GM23338 (cell line): ENCODE results near the gene RPUSD3. TPM values are rescaled to one million over a fixed set of nuclear protein-coding genes. Genes with fewer than 3 reads are reported as not detected.

Source experiments
- ATAC-seq: fragments of 200-7000 bp; cut with Tn5 transposase; 3 replicates; pipeline ENCODE4 v1.9.1; 2020
- DNase-seq: peaks from one replicate; pipeline ENCODE4 v3.0.0-alpha.2; 2015; ENCODE audit warnings: low spot score
- H2AFZ ChIP-seq: fragments of 200-600 bp; sonication (generic); 2 replicates; pipeline ENCODE4 v1.8.0; 2016; ENCODE audit warnings: antibody characterized with exemption, mild to moderate bottlenecking, moderate library complexity
- H3F3A ChIP-seq: fragments of 200-600 bp; sonication (generic); replicated peaks from 2 replicates; pipeline ENCODE4 v1.8.0; 2017; ENCODE audit warnings: antibody characterized with exemption, mixed run types, low read depth
- H3K27ac ChIP-seq: fragments of 200-600 bp; sonication (generic); 2 replicates; pipeline ENCODE4 v1.6.1; 2016; ENCODE audit warnings: low read depth
- H3K27me3 ChIP-seq: fragments of 200-600 bp; sonication (generic); 2 replicates; pipeline ENCODE4 v1.8.0; 2016; ENCODE audit warnings: mild to moderate bottlenecking, mixed run types, moderate library complexity; ENCODE audit not compliant: insufficient read depth
- H3K36me3 ChIP-seq: fragments of 200-600 bp; sonication (generic); 2 replicates; pipeline ENCODE4 v1.8.0; 2016; ENCODE audit warnings: mild to moderate bottlenecking; ENCODE audit not compliant: insufficient read depth
- H3K4me1 ChIP-seq: fragments of 200-600 bp; sonication (generic); 2 replicates; pipeline ENCODE4 v1.8.0; 2016; ENCODE audit warnings: mild to moderate bottlenecking, moderate library complexity; ENCODE audit not compliant: insufficient read depth
- H3K4me2 ChIP-seq: fragments of 200-600 bp; sonication (generic); 2 replicates; pipeline ENCODE4 v1.7.1; 2017; ENCODE audit warnings: mixed run types
- H3K4me3 ChIP-seq: fragments of 200-600 bp; sonication (generic); 2 replicates; pipeline ENCODE4 v1.6.1; 2016; ENCODE audit warnings: mixed run types
- H3K79me2 ChIP-seq: fragments of 200-600 bp; sonication (generic); replicated peaks from 2 replicates; pipeline ENCODE4 v1.8.0; 2017; ENCODE audit warnings: mild to moderate bottlenecking; ENCODE audit not compliant: insufficient read depth
- H3K9me2 ChIP-seq: fragments of 200-600 bp; sonication (generic); 2 replicates; pipeline ENCODE4 v1.8.0; 2017; ENCODE audit not compliant: insufficient read depth
- H4K20me1 ChIP-seq: fragments of 200-600 bp; sonication (generic); replicated peaks from 2 replicates; pipeline ENCODE4 v1.8.0; 2017; ENCODE audit warnings: mild to moderate bottlenecking; ENCODE audit not compliant: insufficient read depth
- H3K27ac Mint-ChIP-seq: 2 replicates; pipeline ENCODE4 v1.8.0; 2020; ENCODE audit warnings: inconsistent platforms, mild to moderate bottlenecking, moderate library complexity, mixed read lengths
- H3K27me3 Mint-ChIP-seq: 3 replicates; pipeline ENCODE4 v1.8.0; 2022; ENCODE audit warnings: low read depth, mild to moderate bottlenecking, moderate library complexity, mixed read lengths, inconsistent platforms; ENCODE audit not compliant: insufficient read depth, poor library complexity
- H3K36me3 Mint-ChIP-seq: 3 replicates; pipeline ENCODE4 v1.8.0; 2021; ENCODE audit warnings: low read depth, mild to moderate bottlenecking, inconsistent platforms, moderate library complexity, mixed read lengths
- H3K4me1 Mint-ChIP-seq: 3 replicates; pipeline ENCODE4 v1.8.0; 2020; ENCODE audit warnings: mild to moderate bottlenecking, inconsistent platforms, mixed read lengths
- H3K4me3 Mint-ChIP-seq: 3 replicates; pipeline ENCODE4 v1.8.0; 2021; ENCODE audit warnings: moderate library complexity, mild to moderate bottlenecking, inconsistent platforms, mixed read lengths
- H3K9me3 Mint-ChIP-seq: 3 replicates; pipeline ENCODE4 v1.8.0; 2020; ENCODE audit warnings: moderate library complexity, mild to moderate bottlenecking, inconsistent platforms, mixed read lengths
- CREB1 ChIP-seq: fragments of 250-450 bp; sonication (Bioruptor Pico); IDR thresholded peaks from 2 replicates; pipeline ENCODE4 v1.5.0; 2020; ENCODE audit warnings: low read depth, mild to moderate bottlenecking, moderate library complexity
- CTCF ChIP-seq, 2 experiments: fragments of 200-600 bp in 1 of 2; sonication (generic) in 1 of 2; conservative IDR thresholded peaks; 2 replicates each; pipeline versions ENCODE4 v1.5.1 to v1.6.1; 2016 to 2017; ENCODE audit warnings: antibody characterized with exemption in 2 of 2, low read depth in 2 of 2, mild to moderate bottlenecking in 2 of 2, moderate library complexity in 1 of 2
- EZH2 ChIP-seq: fragments of 200-600 bp; sonication (generic); IDR thresholded peaks from one replicate; pipeline ENCODE4 v1.8.0; 2017; ENCODE audit warnings: antibody characterized with exemption, mild to moderate bottlenecking, low read depth; ENCODE audit not compliant: unreplicated experiment
- EZH2phosphoT487 ChIP-seq: fragments of 200-600 bp; sonication (generic); IDR thresholded peaks from one replicate; pipeline ENCODE4 v1.8.1; 2018; ENCODE audit warnings: antibody characterized with exemption; ENCODE audit not compliant: unreplicated experiment
- JUNB ChIP-seq: IDR thresholded peaks from one replicate; pipeline ENCODE4 v1.6.1; 2016; ENCODE audit warnings: antibody characterized with exemption; ENCODE audit not compliant: unreplicated experiment
- NANOG ChIP-seq: IDR thresholded peaks from 2 replicates; pipeline ENCODE4 v1.6.1; 2016; ENCODE audit warnings: antibody characterized with exemption, borderline replicate concordance
- POLR2AphosphoS5 ChIP-seq: IDR thresholded peaks from 2 replicates; pipeline ENCODE4 v1.6.1; 2016; ENCODE audit warnings: antibody characterized with exemption, low read depth
- STAT1 ChIP-seq: IDR thresholded peaks from one replicate; pipeline ENCODE4 v1.6.1; 2016; ENCODE audit warnings: antibody characterized with exemption; ENCODE audit not compliant: unreplicated experiment
- ZNF114 ChIP-seq: fragments of 250-450 bp; sonication (Bioruptor Pico); IDR thresholded peaks from 2 replicates; pipeline ENCODE4 v1.5.0; 2020; ENCODE audit warnings: mild to moderate bottlenecking, moderate library complexity
- ZNF331 ChIP-seq: fragments of 250-450 bp; sonication (Bioruptor Pico); IDR thresholded peaks from 2 replicates; pipeline ENCODE4 v1.5.0; 2020; ENCODE audit warnings: low read depth, mild to moderate bottlenecking, moderate library complexity
- polyA plus RNA-seq: library from polyadenylated mRNA; unstranded; fragments of >200 nt; fragmentation: Nextera tagmentation; extraction: Ambion mirVana; gene quantifications from 2 replicates; pipeline ENCODE4 v1.2.1, GENCODE V29; 2016
- total RNA-seq: library from RNA; depleted of rRNA; stranded (reverse); fragments of >200 nt; shearing (Covaris generic); gene quantifications from 2 replicates; pipeline ENCODE4 v1.2.3, GENCODE V29; 2014
- TF ChIP-seq, protein P1 (sequence below): fragments of 250-450 bp; sonication (Bioruptor Pico); IDR thresholded peaks from 2 replicates; pipeline ENCODE4 v1.5.0; 2020; ENCODE audit warnings: mild to moderate bottlenecking, moderate library complexity
- TF ChIP-seq, protein P2 (sequence below): IDR thresholded peaks from 2 replicates; pipeline ENCODE4 v1.6.1; 2016; ENCODE audit warnings: antibody characterized with exemption

Gene RPUSD3
- total and polyA plus RNA-seq, 2 experiments from 2014 or later, result 64.3 to 73.4 TPM

DNA sequence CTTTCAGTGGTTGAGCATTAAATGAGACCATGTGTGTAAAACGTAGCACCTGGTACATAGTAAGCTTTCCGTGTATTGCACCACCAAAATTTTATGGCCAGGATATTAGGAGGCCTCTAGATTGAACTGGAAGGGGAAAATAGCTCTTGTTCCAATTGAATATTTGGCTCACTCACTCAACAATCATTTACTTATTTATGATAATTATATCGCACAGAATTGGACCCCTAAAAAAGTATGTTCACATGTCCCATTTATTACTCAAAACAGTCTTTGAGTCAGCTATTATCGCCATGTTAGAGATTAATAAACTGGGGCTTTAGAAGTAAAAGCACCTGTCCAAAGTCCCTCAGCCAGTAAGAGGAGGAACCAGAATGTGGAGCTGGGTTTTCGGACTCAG is 38.8 kb downstream of the RPUSD3 start:
- H3K27ac ChIP-seq, result no peak overlapping the region
- no peaks in the 10 kb centered on the region for H3K79me2 ChIP-seq
- H3K27me3 ChIP-seq, result no peaks in the 10 kb centered on the region
- Mint-ChIP-seq H3K4me1 (peaks cover 12% of the 10 kb centered on the region), H3K36me3 (peaks cover 70% of the 10 kb centered on the region), H3K27me3 (peaks cover 5% of the 10 kb centered on the region), H3K27ac (no peak overlapping the region), H3K9me3 (no peaks in the 10 kb centered on the region), H3K4me3 (no peak overlapping the region)
- no peak overlapping the region for H3K4me2 ChIP-seq
- no peak overlapping the region for H3K4me3 ChIP-seq
- H4K20me1 ChIP-seq, result peaks cover 28% of the 10 kb centered on the region
- H3K9me2 ChIP-seq, result no peaks in the 10 kb centered on the region
- H3K4me1 ChIP-seq, result 0 out of 2 replicates have a peak, but pooled peaks cover 7% of the 10 kb centered on the region
- ATAC-seq (no peak), DNase-seq (no peak)
- peaks cover 28% of the 10 kb centered on the region for H3F3A ChIP-seq
- H2AFZ ChIP-seq, result no peak overlapping the region
- H3K36me3 ChIP-seq, result peaks cover 48% of the 10 kb centered on the region
- no peak for TF ChIP-seq JUNB
- no peak for TF ChIP-seq EZH2
- no peak for TF ChIP-seq NANOG

GRCh38 chr3:9803494-9803893 is 40.3 kb downstream of the RPUSD3 start:
- Histone ChIP-seq H3K79me2 (no peaks in the 10 kb centered on the region), H3K27ac (no peak overlapping the region), H3K9me2 (no peaks in the 10 kb centered on the region), H3K4me1 (no peaks in the 10 kb centered on the region), H2AFZ (no peak overlapping the region), H3K4me3 (no peak overlapping the region), H3K4me2 (no peak overlapping the region), H3K36me3 (peaks cover 64% of the 10 kb centered on the region), H3K27me3 (no peaks in the 10 kb centered on the region), H4K20me1 (peaks cover 29% of the 10 kb centered on the region), H3F3A (peaks cover 16% of the 10 kb centered on the region; the same call in 1 of the 2 replicates)
- DNase-seq, result no peak
- no peaks in the 10 kb centered on the region for H3K9me3 Mint-ChIP-seq
- no peak overlapping the region for H3K4me3 Mint-ChIP-seq
- ATAC-seq, result no peak
- peaks cover 5% of the 10 kb centered on the region for H3K27me3 Mint-ChIP-seq
- peaks cover 82% of the 10 kb centered on the region for H3K36me3 Mint-ChIP-seq
- peaks cover 2% of the 10 kb centered on the region; the same call in 1 of the 3 replicates for H3K4me1 Mint-ChIP-seq
- H3K27ac Mint-ChIP-seq, result no peak overlapping the region
- no peak for TF ChIP-seq NANOG
- no peak for TF ChIP-seq CREB1 (CRISPR knock-in tag)
- TF ChIP-seq EZH2, result no peak
- no peak for TF ChIP-seq CTCF (conservative IDR thresholded peaks at IDR 0.05; ENCODE audit: low read depth in 2 of 2)
- TF ChIP-seq STAT1, result no peak
- TF ChIP-seq JUNB, result no peak
- no peak for TF ChIP-seq ZNF331 (CRISPR knock-in tag)
- TF ChIP-seq, protein P1, sequence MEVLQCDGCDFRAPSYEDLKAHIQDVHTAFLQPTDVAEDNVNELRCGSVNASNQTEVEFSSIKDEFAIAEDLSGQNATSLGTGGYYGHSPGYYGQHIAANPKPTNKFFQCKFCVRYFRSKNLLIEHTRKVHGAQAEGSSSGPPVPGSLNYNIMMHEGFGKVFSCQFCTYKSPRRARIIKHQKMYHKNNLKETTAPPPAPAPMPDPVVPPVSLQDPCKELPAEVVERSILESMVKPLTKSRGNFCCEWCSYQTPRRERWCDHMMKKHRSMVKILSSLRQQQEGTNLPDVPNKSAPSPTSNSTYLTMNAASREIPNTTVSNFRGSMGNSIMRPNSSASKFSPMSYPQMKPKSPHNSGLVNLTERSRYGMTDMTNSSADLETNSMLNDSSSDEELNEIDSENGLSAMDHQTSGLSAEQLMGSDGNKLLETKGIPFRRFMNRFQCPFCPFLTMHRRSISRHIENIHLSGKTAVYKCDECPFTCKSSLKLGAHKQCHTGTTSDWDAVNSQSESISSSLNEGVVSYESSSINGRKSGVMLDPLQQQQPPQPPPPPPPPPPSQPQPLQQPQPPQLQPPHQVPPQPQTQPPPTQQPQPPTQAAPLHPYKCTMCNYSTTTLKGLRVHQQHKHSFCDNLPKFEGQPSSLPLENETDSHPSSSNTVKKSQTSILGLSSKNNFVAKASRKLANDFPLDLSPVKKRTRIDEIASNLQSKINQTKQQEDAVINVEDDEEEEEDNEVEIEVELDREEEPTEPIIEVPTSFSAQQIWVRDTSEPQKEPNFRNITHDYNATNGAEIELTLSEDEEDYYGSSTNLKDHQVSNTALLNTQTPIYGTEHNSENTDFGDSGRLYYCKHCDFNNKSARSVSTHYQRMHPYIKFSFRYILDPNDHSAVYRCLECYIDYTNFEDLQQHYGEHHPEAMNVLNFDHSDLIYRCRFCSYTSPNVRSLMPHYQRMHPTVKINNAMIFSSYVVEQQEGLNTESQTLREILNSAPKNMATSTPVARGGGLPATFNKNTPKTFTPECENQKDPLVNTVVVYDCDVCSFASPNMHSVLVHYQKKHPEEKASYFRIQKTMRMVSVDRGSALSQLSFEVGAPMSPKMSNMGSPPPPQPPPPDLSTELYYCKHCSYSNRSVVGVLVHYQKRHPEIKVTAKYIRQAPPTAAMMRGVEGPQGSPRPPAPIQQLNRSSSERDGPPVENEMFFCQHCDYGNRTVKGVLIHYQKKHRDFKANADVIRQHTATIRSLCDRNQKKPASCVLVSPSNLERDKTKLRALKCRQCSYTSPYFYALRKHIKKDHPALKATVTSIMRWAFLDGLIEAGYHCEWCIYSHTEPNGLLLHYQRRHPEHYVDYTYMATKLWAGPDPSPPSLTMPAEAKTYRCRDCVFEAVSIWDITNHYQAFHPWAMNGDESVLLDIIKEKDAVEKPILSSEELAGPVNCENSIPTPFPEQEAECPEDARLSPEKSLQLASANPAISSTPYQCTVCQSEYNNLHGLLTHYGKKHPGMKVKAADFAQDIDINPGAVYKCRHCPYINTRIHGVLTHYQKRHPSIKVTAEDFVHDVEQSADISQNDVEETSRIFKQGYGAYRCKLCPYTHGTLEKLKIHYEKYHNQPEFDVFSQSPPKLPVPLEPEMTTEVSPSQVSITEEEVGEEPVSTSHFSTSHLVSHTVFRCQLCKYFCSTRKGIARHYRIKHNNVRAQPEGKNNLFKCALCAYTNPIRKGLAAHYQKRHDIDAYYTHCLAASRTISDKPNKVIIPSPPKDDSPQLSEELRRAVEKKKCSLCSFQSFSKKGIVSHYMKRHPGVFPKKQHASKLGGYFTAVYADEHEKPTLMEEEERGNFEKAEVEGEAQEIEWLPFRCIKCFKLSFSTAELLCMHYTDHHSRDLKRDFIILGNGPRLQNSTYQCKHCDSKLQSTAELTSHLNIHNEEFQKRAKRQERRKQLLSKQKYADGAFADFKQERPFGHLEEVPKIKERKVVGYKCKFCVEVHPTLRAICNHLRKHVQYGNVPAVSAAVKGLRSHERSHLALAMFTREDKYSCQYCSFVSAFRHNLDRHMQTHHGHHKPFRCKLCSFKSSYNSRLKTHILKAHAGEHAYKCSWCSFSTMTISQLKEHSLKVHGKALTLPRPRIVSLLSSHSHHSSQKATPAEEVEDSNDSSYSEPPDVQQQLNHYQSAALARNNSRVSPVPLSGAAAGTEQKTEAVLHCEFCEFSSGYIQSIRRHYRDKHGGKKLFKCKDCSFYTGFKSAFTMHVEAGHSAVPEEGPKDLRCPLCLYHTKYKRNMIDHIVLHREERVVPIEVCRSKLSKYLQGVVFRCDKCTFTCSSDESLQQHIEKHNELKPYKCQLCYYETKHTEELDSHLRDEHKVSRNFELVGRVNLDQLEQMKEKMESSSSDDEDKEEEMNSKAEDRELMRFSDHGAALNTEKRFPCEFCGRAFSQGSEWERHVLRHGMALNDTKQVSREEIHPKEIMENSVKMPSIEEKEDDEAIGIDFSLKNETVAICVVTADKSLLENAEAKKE, result no peak
- no peak for TF ChIP-seq EZH2phosphoT487
- TF ChIP-seq POLR2AphosphoS5, result no peak
- TF ChIP-seq, protein P2, sequence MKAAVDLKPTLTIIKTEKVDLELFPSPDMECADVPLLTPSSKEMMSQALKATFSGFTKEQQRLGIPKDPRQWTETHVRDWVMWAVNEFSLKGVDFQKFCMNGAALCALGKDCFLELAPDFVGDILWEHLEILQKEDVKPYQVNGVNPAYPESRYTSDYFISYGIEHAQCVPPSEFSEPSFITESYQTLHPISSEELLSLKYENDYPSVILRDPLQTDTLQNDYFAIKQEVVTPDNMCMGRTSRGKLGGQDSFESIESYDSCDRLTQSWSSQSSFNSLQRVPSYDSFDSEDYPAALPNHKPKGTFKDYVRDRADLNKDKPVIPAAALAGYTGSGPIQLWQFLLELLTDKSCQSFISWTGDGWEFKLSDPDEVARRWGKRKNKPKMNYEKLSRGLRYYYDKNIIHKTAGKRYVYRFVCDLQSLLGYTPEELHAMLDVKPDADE, result no peak
- no peak for TF ChIP-seq ZNF114
